CD1c-positive myeloid dendritic cell (primary cell): Measurements from ENCODE around the gene PTPRN2.

Source experiments
- DNase-seq: peaks from one replicate; pipeline ENCODE4 v3.0.0-alpha.2; 2016; ENCODE audit errors: extremely low spot score

PTPRN2 gene

DNA sequence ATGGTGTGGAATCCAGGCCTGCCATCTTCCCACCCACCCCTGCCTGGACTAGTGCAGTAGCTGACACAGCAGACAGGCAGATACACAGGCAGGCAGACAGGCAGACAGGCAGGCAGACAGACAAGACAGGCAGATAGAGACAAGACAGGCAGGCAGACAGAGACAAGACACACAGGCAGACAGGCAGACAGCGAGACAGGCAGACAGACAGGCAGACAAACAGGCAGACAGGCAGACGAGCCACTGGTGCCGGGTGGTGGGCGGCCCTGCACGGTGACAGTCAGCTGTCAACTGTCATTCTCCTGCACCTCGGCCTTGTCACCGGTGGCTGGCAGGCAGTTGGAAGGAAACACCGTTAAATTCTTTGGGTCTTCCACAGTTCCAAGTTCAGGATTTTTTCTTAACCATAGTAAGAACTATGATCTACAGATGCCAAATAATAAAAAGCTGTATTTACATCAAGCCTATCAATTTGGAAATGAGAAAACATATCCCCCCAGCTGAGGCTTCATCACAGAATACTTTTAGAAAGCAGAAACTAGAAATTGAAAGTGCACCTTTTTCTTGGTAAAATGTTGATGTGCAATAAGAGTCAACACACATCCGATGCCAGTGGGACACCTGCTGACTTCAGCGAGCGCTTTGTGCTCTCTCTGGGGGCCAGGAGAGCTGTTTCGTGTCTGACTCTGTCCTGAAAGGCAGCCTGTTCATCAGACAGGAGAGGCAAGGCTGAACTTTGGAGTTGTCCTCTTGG is 1000.4 kb downstream of the PTPRN2 start:
- DNase-seq = no peak

DNA sequence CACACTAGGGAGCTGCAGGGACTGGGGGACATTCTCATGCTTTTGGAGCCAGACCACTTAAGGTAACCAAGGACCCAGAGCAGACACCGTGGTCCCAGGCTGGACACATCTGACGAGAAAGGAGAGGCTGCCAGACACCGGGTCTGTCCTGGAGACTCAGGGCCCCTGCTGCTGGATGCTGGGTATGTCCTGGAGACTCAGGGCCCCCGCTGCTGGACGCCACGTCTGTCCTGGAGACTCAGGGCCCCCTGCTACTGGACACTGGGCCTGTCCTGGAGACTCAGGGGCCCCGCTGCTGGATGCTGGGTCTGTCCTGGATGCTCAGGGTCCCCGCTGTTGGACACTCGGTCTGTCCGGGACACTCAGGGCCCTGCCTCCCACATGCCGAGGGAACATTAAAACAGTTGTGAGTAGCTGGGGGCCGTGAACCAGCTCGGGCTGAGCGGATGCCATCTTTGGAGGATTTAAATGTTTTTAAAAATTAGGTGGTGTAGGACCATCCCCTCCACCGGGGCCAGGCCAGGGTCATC is 1001.1 kb downstream of the PTPRN2 start:
- DNase-seq = no peak

DNA sequence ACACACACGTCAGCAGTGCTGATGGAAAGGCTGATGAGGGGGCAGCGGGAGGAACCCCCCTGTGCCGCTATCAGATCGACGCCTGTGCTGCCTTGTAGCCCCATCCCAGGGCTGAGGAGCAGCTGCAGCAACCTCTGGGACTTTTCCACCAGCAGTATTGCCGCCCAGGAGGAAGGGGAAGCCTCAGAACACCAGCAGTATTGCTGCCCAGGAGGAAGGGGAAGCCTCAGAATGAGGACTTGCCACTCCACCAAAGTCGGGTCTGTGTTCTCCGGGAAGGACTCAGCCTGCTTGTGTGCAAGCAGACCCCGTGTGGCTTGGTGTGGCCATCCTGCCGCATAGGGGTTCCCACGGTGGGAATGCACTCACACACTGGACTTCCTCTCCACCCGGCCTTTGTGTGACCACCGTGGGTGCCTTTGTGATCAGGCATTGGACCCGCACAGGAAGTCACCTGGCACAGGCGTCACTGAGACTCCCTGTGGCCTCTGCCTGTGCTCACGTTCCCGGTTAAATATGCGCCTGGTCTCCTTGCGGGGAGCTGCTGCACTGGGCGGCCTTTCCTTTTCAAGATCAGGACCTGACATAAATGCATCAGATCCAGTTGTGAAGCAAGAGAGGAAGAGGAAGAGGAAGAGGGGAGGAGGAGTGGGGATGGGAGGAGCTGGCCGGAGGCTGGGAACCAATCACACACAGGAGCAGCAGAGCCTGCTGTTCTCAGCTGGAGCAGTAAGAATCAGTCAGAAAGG is 1002.3 kb downstream of the PTPRN2 start:
- peak; percentile 1 for DNase-seq

DNA sequence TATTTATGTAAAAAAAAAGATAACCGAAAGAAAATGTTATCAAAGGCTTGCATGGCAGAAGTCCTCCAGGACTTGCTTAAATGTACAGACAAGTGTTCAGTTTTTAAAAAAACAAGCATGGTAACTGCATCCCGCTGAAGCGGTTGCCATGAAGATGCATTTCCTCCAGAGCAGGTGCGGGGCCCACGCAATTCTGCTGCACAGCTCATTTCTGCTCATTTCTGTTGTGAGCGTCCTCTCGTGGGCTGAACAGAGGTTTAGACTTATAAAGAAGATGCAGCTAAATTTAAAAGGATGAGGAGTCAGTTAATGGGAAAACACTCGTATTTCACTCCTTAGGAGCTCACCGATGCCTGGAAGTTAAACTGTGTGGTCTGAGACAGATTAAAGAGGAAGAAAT is 1003.2 kb downstream of the PTPRN2 start:
- DNase-seq = no peak

DNA sequence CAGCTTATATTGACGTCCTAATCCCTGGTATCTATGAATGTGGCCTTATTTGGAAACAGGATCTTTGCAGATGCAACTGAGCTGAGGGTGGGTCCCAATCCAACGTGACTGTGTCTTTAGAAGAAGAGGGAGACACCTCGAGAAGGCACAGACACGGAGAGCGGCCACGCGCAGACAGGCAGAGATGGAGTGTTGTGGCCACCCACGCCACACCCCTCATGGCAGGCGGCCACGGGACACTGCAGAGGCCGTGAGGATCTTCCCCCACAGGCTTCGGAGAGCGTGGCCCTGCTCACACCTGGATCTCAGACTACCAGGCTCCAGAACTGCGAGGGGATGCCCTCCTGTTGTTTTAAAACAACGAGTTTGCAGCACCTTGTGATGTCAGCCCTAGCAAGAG is 1005.9 kb downstream of the PTPRN2 start:
- no peak for DNase-seq

DNA sequence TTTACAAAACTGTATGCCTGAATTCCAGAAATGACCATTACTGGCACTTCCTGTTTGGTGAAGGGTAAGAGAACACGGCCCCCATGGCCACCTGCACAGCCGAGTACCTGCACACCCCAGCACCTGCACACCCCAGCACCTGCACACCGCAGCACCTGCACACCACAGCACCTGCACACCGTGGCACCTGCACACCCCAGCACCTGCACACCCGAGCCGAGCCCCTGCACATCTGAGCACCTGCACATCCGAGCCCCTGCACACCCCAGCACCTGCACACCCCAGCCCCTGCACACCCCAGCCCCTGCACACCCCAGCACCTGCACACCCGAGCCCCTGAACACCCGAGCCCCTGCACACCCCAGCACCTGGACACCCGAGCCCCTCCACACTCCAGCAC is 1007.3 kb downstream of the PTPRN2 start:
- no peak for DNase-seq

DNA sequence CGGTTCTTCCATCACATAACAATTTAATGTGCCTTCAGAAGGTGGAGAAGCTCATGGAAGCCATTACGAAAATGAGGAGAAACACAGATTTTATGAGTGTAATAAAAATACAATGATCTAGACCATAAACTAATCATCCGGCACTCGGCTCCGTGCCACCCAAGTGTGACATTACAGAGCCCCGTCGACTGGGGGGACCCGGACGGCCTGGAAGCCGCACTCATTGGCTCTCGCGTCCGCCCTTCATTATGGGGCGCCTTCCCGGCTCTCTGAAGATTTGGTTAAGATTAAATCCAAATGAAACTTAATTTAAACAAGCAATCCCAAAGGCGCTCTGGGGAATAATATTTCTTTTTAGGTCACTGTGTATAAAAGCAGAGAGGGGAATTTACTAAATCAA is 1008.2 kb downstream of the PTPRN2 start:
- DNase-seq = no peak

DNA sequence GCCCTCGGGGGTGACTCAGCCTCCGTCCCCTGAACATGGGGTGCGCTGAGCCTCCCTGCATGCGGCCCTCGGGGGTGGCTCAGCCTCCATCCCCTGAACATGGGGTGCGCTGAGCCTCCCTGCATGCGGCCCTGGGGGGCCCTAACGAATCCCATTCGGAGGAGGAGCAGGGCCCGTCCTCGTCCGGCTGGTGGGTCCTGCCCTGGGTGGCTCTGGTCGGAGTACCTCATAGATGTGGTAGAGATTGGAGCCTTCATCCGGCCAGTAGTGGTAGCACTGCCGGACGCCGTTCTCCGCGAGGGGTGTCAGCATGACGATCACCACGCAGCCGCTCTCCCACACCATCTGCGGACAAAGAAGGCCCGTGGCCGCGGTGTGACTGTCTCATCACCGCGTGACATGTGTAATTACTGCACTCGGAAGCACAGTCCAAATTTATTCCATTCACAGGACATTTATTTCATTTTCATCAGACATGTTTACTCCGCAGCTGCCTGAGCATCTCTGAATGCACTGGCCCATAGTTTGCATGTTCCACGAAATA is 1009.8 kb downstream of the PTPRN2 start:
- no peak for DNase-seq

DNA sequence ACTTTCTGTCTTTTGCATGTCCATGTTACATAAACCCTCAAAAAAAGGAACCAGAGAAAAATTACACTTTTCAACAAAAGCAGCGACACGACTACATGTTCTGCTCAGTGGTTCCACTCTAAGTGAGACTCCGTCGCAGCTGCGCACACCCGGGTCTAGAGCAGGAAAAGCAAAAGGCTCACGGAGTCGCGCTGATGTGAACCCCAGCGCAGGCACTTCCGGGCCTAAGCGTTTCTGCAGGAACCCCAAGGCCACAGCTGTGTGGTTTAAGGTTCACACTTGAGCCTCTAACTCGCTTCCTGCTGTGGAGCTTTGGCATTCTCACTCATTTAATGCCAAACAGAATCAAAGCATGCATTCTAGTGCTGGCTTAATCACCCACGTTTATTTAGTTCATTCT is 1010.6 kb downstream of the PTPRN2 start:
- DNase-seq = no peak

DNA sequence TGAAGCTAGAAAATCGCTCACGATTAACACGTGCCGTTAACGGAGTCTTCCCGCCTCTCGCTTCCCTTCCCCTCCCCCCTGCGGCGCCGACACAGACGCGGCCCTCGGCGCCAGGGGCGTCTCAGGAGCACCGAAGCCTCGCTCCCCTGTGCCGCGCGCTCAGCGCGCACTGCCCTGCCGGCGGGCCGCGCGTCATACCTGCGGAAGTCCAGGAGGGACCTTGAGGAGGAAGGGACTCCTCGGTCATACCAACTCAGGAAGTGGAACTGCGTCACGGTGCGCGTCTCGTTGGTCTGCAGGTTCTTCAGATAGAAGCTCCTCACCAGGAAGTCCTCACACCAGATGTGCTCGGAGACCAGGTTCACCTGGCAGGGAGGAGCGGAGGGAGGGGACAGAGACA is 1011.2 kb downstream of the PTPRN2 start:
- DNase-seq = peak; percentile 9

DNA sequence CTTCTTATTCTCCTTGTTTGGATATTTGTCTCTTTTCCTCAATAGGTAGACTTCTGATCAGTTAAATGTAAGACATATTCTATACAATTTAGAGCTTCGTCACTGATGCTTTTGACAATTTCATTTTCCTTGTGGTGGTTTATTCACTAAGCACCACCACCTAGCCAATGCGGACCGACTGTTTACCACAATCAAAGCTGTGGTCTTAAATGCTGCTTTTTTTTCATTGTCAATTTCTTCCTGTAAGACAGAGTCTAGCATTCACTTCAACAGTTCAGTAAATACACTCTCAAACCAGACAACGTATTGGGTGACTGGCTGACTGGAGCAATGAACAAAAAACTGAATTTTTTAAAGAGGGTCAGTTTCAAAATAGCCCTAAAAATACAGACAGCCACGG is 1011.8 kb downstream of the PTPRN2 start:
- no peak for DNase-seq

DNA sequence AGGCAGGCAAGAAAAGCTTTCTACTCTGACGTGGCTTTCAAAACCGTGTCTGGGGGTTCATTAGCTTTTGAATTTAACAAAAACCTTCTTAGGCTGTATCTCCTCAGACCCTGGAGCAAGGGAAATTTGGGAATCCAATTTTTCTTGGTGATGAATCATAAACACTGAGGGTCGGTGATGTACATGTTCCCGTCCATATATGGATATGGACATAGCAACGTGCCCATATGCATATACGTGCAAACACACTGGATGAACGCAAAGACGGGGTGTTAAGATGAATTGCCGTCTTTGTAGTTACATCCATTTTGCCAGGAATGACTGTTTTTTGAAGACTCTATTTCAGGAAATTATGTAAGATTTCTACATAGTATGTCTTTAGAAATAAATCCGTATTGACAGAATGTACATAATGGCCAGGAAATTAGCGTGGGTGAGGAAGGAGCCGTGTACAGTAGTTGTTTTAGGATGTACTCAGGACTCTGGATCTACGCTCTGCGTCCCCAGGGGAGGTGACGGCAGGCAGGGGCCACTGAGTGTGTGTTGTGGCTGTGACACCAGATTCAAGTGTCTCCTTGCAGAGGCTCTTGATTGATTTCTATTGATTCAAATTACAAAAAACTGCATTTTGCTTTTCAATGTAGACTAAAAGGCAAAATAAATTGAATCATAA is 1012.6 kb downstream of the PTPRN2 start:
- DNase-seq = no peak

DNA sequence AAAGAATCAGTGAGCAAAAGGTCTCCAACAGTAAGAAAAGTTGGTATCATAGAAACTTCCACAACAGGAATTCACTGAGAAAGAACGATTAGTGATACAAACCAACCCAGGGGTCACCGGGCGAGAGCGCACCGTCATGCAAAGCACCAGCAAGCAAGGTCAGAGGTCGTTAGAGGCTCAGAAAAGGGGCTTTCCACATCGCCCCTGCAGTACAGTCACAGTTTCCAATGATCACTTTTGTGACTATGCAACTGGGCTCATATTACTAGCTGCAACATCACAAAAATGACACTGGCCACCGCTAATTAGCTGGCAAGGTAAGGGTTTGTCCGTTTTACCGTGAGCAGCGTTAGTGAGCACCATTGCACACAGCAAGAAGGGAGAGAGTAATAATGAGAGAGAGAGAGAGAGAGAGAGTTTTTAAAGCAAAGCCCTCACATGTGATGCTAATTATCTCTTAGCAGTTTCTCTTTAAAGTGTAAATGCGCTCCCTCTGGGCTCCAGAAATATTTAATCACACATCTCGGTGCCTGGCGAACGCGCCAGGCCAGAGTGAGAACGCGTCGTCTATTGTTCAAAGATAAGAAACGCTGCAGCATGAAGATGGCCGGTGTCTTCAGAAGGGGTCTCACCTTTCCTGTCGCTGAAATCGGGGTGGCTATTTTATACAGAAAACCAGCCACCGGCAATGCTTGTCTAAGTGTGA is 1013.4 kb downstream of the PTPRN2 start:
- no peak for DNase-seq

DNA sequence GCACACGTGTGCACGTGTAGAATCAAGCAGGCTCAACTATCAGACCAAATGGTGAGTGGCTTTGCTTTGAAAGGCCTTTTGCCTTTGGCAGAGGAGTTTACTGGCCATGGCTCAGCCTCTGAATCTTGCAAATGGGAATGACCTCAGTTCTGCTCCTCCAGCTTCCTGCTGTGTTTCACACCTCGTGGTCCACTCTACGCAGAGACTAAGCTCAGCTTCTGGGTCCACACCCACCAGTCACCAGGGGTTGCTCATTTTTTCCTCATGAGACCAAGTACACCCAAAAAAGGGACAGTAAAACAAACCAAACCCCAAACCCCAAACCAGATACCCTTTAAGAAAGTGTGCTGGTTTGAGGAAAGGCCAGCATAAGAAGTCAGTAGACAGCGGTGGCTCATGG is 1014.4 kb downstream of the PTPRN2 start:
- no peak for DNase-seq

DNA sequence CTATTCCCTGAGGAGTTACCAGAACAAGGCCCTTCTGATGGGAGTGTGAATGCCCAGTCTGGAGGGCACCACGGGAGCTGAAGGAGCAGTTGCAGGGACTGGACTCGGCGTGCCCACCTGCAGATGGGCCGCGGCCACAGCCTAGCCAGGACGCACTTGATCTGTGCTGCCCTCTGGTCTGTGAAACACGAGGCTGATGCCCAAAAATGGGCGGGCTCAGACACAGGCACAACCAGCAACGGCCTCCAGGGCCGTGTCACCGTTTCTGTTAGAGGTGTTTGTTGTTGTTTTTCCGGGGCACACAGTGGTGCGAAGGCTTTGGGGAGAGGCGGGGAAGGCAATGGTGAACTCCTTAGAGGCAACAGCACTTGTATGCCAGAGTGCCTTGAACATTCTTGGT is 1015.0 kb downstream of the PTPRN2 start:
- DNase-seq = no peak

DNA sequence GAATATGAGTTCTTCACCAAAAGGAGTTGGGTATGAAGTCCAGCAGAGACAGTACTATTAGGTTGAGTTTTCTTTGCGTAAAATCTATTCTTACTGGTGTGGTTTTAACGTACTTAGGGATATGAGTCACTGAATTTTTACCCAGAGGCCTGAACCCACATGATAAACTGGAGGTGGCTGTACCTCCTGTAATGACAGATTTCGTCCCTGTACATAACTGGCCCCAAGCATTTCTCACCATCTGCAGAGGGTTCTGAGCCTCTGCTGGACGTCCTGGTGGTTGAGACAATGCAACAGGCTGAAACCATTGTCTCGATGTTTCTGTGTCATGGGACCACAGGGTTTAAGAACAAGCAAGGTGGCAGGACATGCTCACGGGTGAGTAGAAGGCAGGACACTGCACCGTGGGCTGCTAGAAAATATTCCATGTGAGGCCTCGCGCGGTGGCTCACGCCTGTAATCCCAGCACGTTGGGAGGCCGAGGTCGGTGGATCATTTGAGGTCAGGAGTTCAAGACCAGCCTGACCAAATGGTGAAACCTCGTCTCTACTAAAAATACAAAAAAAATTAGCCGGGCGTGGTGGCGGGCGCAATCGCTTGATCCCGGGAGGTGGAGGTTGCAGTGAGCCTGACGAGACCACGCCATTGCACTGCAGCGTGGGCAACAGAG is 1017.0 kb downstream of the PTPRN2 start:
- no peak for DNase-seq

DNA sequence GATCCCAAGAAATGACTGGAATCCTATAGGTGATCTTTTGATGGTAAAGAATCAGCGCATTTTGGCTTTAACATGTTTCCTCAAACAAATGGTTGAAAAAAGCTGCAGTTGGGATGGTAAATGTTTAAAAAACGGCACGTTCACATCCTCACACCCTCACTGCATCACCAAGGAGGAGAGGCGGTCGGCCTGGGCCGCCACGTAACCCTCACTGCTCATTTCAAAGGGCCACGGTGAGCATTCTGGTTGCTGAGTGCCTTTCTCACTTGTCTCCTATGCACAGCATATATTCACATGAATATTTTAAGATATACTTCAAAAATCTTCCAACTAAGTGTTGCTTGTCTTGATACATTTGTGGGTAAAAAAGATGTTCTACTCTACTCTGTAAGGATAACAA is 1017.7 kb downstream of the PTPRN2 start:
- DNase-seq = no peak

DNA sequence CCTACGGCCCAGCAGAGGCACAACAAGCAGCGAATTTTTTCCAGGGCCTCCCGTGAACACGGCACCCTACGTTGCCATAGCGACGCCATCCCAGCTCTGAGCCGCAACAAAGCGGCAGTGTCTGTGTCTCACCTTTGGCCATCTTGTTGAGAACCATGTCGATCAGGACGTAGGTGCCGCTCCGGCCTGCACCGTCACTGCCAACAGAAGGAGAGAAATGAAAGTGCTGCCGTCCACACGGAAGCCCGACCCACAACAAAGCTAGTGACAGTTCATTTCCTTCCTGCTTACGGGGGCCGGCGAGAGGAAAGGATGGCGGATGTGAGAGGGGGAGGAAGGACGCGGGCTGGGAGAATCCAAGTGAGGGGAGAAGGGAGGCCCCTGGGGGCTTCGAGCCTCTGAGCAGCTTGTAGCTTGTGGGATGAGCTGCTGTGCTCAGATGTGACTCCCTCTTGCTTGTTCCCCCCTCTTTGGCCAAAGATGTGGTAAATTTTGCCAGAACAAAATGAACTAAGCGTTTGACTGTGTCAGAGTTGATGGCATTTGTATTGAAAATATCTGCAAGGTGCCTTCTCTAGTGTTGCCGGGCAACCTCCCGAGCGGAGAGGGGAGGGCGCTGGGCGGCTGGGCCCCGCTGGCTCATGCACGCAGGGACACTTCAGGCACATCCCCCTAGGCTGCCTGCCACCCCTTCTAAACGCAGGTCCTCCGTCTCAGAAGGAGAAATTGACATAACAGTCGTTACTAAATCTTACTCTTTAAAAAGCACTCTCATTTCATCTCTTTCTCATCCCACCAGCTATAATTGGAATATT is 1018.6 kb downstream of the PTPRN2 start:
- peak; percentile 21 for DNase-seq

DNA sequence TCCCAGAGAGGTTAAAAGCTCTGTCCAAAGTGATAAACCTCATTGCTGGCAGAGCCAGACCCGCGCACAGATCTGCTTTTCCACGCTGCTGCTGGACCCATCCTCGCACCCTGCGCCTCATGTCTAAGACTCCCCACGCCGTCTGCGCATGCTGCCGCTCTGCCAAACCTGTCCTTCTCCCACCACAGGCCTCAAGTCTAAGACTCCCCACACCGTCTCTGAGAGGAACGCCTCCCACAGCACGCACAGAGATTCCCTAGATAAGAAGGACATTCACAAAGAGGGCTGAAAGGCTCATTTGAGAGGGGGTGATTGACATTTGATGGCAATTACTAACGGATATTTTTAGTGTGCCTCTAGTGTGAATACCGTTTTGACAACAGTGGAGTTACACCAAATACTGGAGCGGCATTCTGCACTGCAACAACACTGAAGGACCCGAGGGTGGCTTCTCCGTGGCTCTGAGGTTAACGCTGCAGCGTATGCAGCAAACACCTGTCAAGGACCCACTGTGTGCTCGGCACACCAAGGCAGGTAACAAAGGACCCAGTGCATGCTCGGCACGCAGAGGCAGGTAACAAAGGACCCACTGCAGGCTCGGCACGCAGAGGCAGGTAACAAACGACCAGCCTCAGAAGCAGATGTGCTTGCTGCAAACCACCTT is 1019.4 kb downstream of the PTPRN2 start:
- DNase-seq = no peak

DNA sequence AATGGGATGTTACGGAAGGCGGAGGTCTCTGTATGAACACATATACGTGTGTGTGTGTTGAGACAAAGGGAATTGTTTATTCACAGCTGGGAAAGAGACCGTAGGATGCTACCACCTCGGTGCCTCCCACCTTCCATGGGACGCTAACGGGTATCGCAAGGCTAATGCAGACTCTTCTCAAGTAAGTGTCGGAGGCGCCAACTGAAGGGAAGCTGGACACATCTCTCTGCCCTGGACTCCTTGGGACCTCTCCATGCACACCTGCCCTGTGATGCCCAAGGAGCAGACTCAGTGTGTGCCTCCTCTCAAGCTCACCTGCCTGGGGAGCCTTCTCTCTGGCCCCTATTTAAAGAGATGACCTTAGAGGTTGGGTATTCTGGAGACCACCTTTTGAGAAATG is 1020.0 kb downstream of the PTPRN2 start:
- no peak for DNase-seq
